ENCODE data around the gene MMP25.

DNA sequence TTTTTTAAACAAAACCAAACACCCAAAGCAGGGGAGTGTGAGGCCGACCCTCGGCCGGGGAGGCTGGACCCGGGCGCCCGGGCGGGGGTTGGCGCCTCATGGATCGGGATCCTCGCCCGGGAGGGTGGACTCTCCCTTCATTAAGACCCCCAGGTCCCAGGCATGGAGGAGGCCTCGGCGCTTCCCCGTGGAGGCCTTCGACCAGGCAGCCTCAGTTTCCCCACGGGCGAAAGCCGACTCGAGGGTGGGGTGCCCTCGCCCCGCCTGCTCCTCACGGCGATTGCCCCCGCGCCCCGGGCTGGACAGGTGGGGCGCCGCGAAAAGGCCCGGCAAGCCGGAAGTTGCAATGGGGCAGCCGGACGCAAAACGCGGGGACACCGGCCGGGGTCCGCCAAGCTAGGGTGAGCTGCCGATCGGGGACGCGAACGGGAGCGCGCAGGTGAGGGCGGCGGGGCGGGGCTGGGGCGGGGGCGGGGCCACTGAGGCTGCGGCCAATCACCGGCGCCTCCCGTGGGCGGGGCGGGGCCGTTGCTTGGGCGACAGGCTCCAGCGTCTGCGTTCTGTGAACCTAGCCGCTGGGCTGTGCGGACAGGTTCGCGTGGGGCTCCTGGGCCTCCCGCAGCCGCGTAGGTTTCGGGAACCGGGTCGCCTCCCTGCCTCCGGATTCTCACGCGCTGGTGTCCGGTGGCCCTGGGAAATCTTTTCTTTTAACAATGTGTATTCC is 60.0 kb downstream of the MMP25 start:
- TF ChIP-seq, protein P1, sequence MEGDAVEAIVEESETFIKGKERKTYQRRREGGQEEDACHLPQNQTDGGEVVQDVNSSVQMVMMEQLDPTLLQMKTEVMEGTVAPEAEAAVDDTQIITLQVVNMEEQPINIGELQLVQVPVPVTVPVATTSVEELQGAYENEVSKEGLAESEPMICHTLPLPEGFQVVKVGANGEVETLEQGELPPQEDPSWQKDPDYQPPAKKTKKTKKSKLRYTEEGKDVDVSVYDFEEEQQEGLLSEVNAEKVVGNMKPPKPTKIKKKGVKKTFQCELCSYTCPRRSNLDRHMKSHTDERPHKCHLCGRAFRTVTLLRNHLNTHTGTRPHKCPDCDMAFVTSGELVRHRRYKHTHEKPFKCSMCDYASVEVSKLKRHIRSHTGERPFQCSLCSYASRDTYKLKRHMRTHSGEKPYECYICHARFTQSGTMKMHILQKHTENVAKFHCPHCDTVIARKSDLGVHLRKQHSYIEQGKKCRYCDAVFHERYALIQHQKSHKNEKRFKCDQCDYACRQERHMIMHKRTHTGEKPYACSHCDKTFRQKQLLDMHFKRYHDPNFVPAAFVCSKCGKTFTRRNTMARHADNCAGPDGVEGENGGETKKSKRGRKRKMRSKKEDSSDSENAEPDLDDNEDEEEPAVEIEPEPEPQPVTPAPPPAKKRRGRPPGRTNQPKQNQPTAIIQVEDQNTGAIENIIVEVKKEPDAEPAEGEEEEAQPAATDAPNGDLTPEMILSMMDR (IDR thresholded peaks at IDR 0.05), result no peak
- no peak for TF ChIP-seq JUND (IDR thresholded peaks at IDR 0.05)
- no peak for TF ChIP-seq MEF2A (IDR thresholded peaks at IDR 0.05; ENCODE audit: borderline replicate concordance, low read depth)
- TF ChIP-seq RFX5 (IDR thresholded peaks at IDR 0.05; ENCODE audit: low read length), result no peak
- TF ChIP-seq REST (IDR thresholded peaks at IDR 0.05; ENCODE audit: low read depth, low read length), result 0 out of 2 replicates have a peak, but pooled peaks have one; percentile 29
- no peak for TF ChIP-seq USF2 (IDR thresholded peaks at IDR 0.05; ENCODE audit: borderline replicate concordance, low read depth, low read length)
- TF ChIP-seq GATA2 (CRISPR knock-in tag; IDR thresholded peaks at IDR 0.05), result no peak
- TF ChIP-seq FOXJ3 (CRISPR knock-in tag; IDR thresholded peaks at IDR 0.05), result 0 out of 2 replicates have a peak, but pooled peaks have one; percentile 44
- TF ChIP-seq NRF1 (IDR thresholded peaks at IDR 0.05; ENCODE audit: low read depth, low read length), result no peak; the same call in 1 of the 2 replicates
- TF ChIP-seq RAD21 (IDR thresholded peaks at IDR 0.05; ENCODE audit: low read length), result no peak
- TF ChIP-seq EP300 (IDR thresholded peaks at IDR 0.05; ENCODE audit: borderline replicate concordance in 1 of 2, low read depth in 1 of 2, low read length in 1 of 2), result no peak
- TF ChIP-seq ELF1 (IDR thresholded peaks at IDR 0.05), result peak; percentile 82
- peak; percentile 90 for TF ChIP-seq TAF1 (IDR thresholded peaks at IDR 0.05; ENCODE audit: borderline replicate concordance, low read depth, low read length)
- peak; percentile 91 for TF ChIP-seq MXI1 (IDR thresholded peaks at IDR 0.05; ENCODE audit: low read depth, low read length)

Measured in SK-N-SH (cell line).